ENCODE results near the gene SH2D5. TPM values are rescaled to one million over a fixed set of nuclear protein-coding genes. Genes with fewer than 3 reads are reported as not detected.

The SH2D5 gene
- total RNA-seq, 1 experiment from 2014 or later: 1.1 TPM

DNA sequence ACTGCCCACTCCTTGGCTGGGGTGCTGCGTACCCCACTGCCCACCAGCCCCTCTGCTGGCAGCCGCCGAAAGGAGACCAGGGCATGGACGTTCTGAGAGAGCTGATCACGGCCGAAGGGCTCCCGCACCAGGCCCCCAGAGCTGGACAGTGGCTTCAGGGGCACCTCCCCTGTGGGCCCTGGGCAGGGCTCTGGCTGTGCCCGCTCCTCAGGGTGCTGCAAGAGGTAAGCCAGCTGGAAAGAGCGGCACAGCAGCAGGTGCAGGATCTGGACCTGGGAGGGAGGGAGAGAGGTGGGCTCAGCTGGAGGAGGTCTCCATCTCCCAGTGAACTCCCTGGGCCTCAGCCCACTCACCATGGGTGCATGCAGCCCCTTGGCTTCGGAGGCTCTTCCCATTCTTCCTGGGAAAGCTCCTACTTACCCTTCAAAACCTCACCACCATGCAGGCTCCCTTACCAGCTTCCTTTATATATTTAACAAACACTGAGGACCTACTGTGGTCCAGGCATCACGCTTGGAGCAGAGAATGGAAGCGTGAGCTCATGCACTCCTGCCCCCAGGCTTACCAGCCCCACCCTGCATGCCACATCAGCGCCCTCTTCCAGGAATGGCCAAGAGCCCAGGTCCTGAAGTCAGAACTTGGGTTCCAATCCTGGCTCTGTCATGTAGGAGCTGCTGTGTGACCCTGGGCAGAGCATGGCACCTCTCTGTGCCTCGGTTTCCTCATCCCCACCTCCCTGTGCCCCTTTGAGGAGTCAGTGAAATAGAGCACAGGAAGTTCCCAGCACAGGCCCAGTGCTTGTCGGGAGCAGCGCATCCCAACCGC is 7.9 kb downstream of the SH2D5 start:
- TF ChIP-seq, protein P1, sequence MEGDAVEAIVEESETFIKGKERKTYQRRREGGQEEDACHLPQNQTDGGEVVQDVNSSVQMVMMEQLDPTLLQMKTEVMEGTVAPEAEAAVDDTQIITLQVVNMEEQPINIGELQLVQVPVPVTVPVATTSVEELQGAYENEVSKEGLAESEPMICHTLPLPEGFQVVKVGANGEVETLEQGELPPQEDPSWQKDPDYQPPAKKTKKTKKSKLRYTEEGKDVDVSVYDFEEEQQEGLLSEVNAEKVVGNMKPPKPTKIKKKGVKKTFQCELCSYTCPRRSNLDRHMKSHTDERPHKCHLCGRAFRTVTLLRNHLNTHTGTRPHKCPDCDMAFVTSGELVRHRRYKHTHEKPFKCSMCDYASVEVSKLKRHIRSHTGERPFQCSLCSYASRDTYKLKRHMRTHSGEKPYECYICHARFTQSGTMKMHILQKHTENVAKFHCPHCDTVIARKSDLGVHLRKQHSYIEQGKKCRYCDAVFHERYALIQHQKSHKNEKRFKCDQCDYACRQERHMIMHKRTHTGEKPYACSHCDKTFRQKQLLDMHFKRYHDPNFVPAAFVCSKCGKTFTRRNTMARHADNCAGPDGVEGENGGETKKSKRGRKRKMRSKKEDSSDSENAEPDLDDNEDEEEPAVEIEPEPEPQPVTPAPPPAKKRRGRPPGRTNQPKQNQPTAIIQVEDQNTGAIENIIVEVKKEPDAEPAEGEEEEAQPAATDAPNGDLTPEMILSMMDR (conservative IDR thresholded peaks at IDR 0.05; ENCODE audit: low read depth, low read length): no peak
- TF ChIP-seq EZH2 (IDR thresholded peaks at IDR 0.05; ENCODE audit: borderline replicate concordance, low read depth, low read length, poor library complexity, severe bottlenecking): no peak
- no peaks in the 10 kb centered on the region for H3K27me3 ChIP-seq (replicated peaks; ENCODE audit: insufficient read depth, low read depth, low read length, poor library complexity)
- H3K27ac ChIP-seq (ENCODE audit: low read depth, low read length, poor library complexity, severe bottlenecking): no peak overlapping the region
- ChIA-PET POLR2A (ENCODE audit: low non-redundant PET) (no interaction called here), CTCF (no interaction called here)
- no peaks in the 10 kb centered on the region for H3K4me1 ChIP-seq (ENCODE audit: insufficient read depth, low read length, poor library complexity, severe bottlenecking)
- DNase-seq (ENCODE audit: low spot score): no peak
- H3K9me3 ChIP-seq (ENCODE audit: low read depth, low read length, poor library complexity, severe bottlenecking): no peaks in the 10 kb centered on the region
- intact Hi-C loops (cut with micrococcal nuclease; ENCODE audit: unreplicated experiment): no loop called here
- H3K4me3 ChIP-seq (ENCODE audit: low read depth, low read length, poor library complexity, severe bottlenecking): no peak overlapping the region
- no peaks in the 10 kb centered on the region for H3K36me3 ChIP-seq (ENCODE audit: insufficient read depth, low read length, poor library complexity, severe bottlenecking)
- no TSS peak for BruUV-seq (replicated peaks)

DNA sequence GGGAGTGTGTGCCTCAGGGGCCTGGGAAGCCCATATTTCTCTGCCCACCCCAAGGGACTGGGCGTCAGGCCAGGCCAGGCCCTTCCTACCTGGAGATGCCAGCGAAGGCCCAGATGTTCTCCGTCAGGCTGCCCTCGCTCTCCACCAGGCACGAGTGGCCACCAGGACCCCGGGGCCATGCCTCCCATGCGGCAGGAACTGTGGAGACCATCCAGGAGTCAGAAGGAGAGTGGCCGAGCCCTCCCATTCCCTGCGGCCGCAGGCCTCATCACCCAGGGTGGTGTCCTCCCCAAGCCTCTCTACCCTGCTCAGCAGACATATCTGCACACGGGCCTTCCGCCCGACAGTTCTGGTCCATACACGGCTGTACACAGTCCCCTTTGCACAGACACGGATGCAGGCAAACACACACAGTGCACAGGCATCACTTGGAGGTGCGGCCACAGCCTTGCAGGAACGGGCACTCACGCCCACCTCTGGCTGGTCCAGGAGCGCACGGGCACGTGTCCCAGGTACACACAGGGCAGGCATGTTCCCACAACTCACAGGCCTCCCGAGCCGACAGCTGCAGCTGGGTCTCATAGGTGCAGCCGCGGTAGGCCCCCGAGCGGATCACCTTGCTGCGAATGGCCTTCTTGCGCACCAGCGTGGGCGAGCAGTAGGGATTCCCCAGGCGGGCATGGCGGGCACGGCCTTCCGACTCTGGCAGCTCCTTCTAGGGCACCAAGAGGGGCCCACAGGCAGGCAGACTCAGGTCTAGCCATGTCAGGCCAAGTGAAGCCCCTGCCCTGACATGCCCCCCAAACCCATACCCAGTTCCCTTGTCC is 8.8 kb downstream of the SH2D5 start:
- ChIA-PET POLR2A (ENCODE audit: low non-redundant PET) (no interaction called here), CTCF (no interaction called here)
- no TSS peak for BruUV-seq (replicated peaks)
- Histone ChIP-seq H3K4me3 (ENCODE audit: low read depth, low read length, poor library complexity, severe bottlenecking) (no peak overlapping the region), H3K36me3 (ENCODE audit: insufficient read depth, low read length, poor library complexity, severe bottlenecking) (no peaks in the 10 kb centered on the region), H3K27ac (ENCODE audit: low read depth, low read length, poor library complexity, severe bottlenecking) (no peak overlapping the region), H3K9me3 (ENCODE audit: low read depth, low read length, poor library complexity, severe bottlenecking) (no peaks in the 10 kb centered on the region), H3K4me1 (ENCODE audit: insufficient read depth, low read length, poor library complexity, severe bottlenecking) (no peaks in the 10 kb centered on the region), H3K27me3 (replicated peaks; ENCODE audit: insufficient read depth, low read depth, low read length, poor library complexity) (no peaks in the 10 kb centered on the region)
- TF ChIP-seq EZH2 (IDR thresholded peaks at IDR 0.05; ENCODE audit: borderline replicate concordance, low read depth, low read length, poor library complexity, severe bottlenecking): no peak
- TF ChIP-seq, protein P1 (conservative IDR thresholded peaks at IDR 0.05; ENCODE audit: low read depth, low read length): no peak
- DNase-seq (ENCODE audit: low spot score): no peak
- intact Hi-C loops (cut with micrococcal nuclease; ENCODE audit: unreplicated experiment): no loop called here

DNA sequence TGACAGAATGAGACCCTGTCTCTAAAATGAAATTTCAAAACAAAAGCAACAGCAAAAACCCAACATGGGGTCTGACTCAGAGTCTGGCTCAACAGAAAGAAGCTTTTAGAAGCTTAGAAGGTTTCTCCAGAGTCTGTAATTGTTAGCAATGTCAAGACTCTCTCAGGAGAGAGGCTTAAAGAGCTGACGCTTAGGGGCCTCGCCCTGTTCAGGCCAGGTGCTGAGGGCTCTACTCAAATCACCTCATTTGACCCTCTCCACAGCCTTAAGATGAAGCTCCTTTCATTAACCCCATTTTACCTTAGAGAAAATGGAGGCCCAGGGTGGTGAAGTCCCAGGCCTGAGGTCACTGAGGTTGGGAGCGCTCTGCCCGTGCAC is 9.4 kb downstream of the SH2D5 start:
- POLR2A ChIA-PET (ENCODE audit: low non-redundant PET): no interaction called here
- no peaks in the 10 kb centered on the region for H3K36me3 ChIP-seq (ENCODE audit: insufficient read depth, low read length, poor library complexity, severe bottlenecking)
- no peaks in the 10 kb centered on the region for H3K9me3 ChIP-seq (ENCODE audit: low read depth, low read length, poor library complexity, severe bottlenecking)
- no peaks in the 10 kb centered on the region for H3K27me3 ChIP-seq (replicated peaks; ENCODE audit: insufficient read depth, low read depth, low read length, poor library complexity)
- intact Hi-C loops (cut with micrococcal nuclease; ENCODE audit: unreplicated experiment): no loop called here
- BruUV-seq (replicated peaks): no TSS peak
- CTCF ChIA-PET: no interaction called here
- no peak overlapping the region for H3K27ac ChIP-seq (ENCODE audit: low read depth, low read length, poor library complexity, severe bottlenecking)
- TF ChIP-seq, protein P1 (conservative IDR thresholded peaks at IDR 0.05; ENCODE audit: low read depth, low read length): no peak
- no peak for TF ChIP-seq EZH2 (IDR thresholded peaks at IDR 0.05; ENCODE audit: borderline replicate concordance, low read depth, low read length, poor library complexity, severe bottlenecking)
- no peak for DNase-seq (ENCODE audit: low spot score)
- no peak overlapping the region for H3K4me3 ChIP-seq (ENCODE audit: low read depth, low read length, poor library complexity, severe bottlenecking)
- H3K4me1 ChIP-seq (ENCODE audit: insufficient read depth, low read length, poor library complexity, severe bottlenecking): no peaks in the 10 kb centered on the region

Measured in A673 (cell line).